WTC11 (cell line): ENCODE results near the gene IFNA5. TPM values are rescaled to one million over a fixed set of nuclear protein-coding genes. Genes with fewer than 3 reads are reported as not detected.
A peak's percentile ranks its signal among the peaks of the same experiment; 100 is the strongest.

Experiments
- ATAC-seq: fragments of 200-7000 bp; cut with Tn5 transposase; 2 replicates; pipeline ENCODE4 v1.10.0; 2021; ENCODE audit warnings: mild to moderate bottlenecking, moderate library complexity
- CTCF ChIA-PET: fragments of 300-600 bp; sonication (Branson Sonifier 250); formaldehyde crosslinking; loops from one replicate; lab custom pipeline; 2021; ENCODE audit warnings: antibody characterized with exemption; lab: Charles Lee
- POLR2A ChIA-PET: fragments of 350-600 bp; sonication (Branson Sonifier 250); formaldehyde crosslinking; loops from one replicate; lab custom pipeline; 2021; ENCODE audit warnings: antibody characterized with exemption; lab: Charles Lee
- DNase-seq: peaks from one replicate; pipeline ENCODE4 v3.0.0; 2021; ENCODE audit warnings: low spot score
- H3K27ac Mint-ChIP-seq: 2 replicates; pipeline ENCODE4 v1.8.0; 2021; ENCODE audit warnings: mixed read lengths
- H3K27me3 Mint-ChIP-seq: 2 replicates; pipeline ENCODE4 v1.8.0; 2021; ENCODE audit warnings: low read depth, mild to moderate bottlenecking, moderate library complexity, mixed read lengths
- H3K36me3 Mint-ChIP-seq: 2 replicates; pipeline ENCODE4 v1.8.0; 2021; ENCODE audit warnings: mixed read lengths
- H3K4me1 Mint-ChIP-seq: 2 replicates; pipeline ENCODE4 v1.8.0; 2022; ENCODE audit warnings: mixed read lengths
- H3K4me3 Mint-ChIP-seq: 2 replicates; pipeline ENCODE4 v1.8.0; 2021; ENCODE audit warnings: mild to moderate bottlenecking, moderate library complexity, mixed read lengths
- H3K9me3 Mint-ChIP-seq: 2 replicates; pipeline ENCODE4 v1.8.0; 2021; ENCODE audit warnings: mixed read lengths
- CREB1 ChIP-seq: sonication (generic); formaldehyde crosslinking; IDR thresholded peaks from 2 replicates; pipeline ENCODE4 v1.8.0; 2023; ENCODE audit warnings: mild to moderate bottlenecking, missing genetic modification reagents
- ELF4 ChIP-seq: sonication (generic); formaldehyde crosslinking; IDR thresholded peaks from 2 replicates; pipeline ENCODE4 v1.8.1; 2022; ENCODE audit warnings: low read depth, mild to moderate bottlenecking, moderate library complexity, missing genetic modification reagents
- EMX1 ChIP-seq: fragments of 250-450 bp; sonication (Bioruptor Pico); IDR thresholded peaks from 2 replicates; pipeline ENCODE4 v1.8.0; 2021; ENCODE audit warnings: mild to moderate bottlenecking
- FOXK1 ChIP-seq: sonication (generic); formaldehyde crosslinking; IDR thresholded peaks from 2 replicates; pipeline ENCODE4 v1.8.0; 2022; ENCODE audit warnings: mild to moderate bottlenecking, moderate library complexity, missing genetic modification reagents
- NFYB ChIP-seq: sonication (generic); formaldehyde crosslinking; conservative IDR thresholded peaks from 2 replicates; pipeline ENCODE4 v1.8.0; 2022; ENCODE audit warnings: low read depth, missing genetic modification reagents
- TCF7 ChIP-seq: sonication (generic); formaldehyde crosslinking; IDR thresholded peaks from 2 replicates; pipeline ENCODE4 v1.8.0; 2022; ENCODE audit warnings: mild to moderate bottlenecking, low read depth, missing genetic modification reagents, moderate library complexity
- ZBTB21 ChIP-seq: sonication (generic); formaldehyde crosslinking; IDR thresholded peaks from 2 replicates; pipeline ENCODE4 v1.8.1; 2023; ENCODE audit warnings: mild to moderate bottlenecking, missing genetic modification reagents, borderline replicate concordance
- ZNF219 ChIP-seq: sonication (generic); formaldehyde crosslinking; IDR thresholded peaks from 2 replicates; pipeline ENCODE4 v1.8.0; 2023; ENCODE audit warnings: missing genetic modification reagents, mild to moderate bottlenecking, borderline replicate concordance
- ZNF281 ChIP-seq: sonication (generic); formaldehyde crosslinking; IDR thresholded peaks from 2 replicates; pipeline ENCODE4 v1.8.0; 2023; ENCODE audit warnings: mild to moderate bottlenecking, missing genetic modification reagents
- ZNF416 ChIP-seq: fragments of 250-450 bp; sonication (Bioruptor Pico); IDR thresholded peaks from 2 replicates; pipeline ENCODE4 v1.9.0; 2021; ENCODE audit warnings: mild to moderate bottlenecking, inconsistent platforms
- ZNF425 ChIP-seq: fragments of 250-450 bp; sonication (Bioruptor Pico); conservative IDR thresholded peaks from 2 replicates; pipeline ENCODE4 v1.9.0; 2021; ENCODE audit warnings: mild to moderate bottlenecking
- ZNF671 ChIP-seq: fragments of 250-450 bp; sonication (Bioruptor Pico); IDR thresholded peaks from 2 replicates; pipeline ENCODE4 v1.8.0; 2021; ENCODE audit warnings: mild to moderate bottlenecking
- total RNA-seq: library from RNA; stranded (reverse); gene quantifications from 3 replicates; pipeline ENCODE4 v1.2.3, GENCODE V29; 2021
- TF ChIP-seq, protein P1 (sequence below): fragments of 250-450 bp; sonication (Bioruptor Pico); IDR thresholded peaks from 2 replicates; pipeline ENCODE4 v1.9.0; 2021; ENCODE audit warnings: mild to moderate bottlenecking, borderline replicate concordance
- TF ChIP-seq, protein P2 (sequence below): sonication (generic); formaldehyde crosslinking; IDR thresholded peaks from 2 replicates; pipeline ENCODE4 v1.8.0; 2022; ENCODE audit warnings: mild to moderate bottlenecking, missing genetic modification reagents
- TF ChIP-seq, protein P3 (sequence below): fragments of 250-450 bp; sonication (Bioruptor Pico); IDR thresholded peaks from 2 replicates; pipeline ENCODE4 v1.8.0; 2021; ENCODE audit warnings: mild to moderate bottlenecking
- TF ChIP-seq, protein P4 (sequence below): fragments of 250-450 bp; sonication (Bioruptor Pico); IDR thresholded peaks from 2 replicates; pipeline ENCODE4 v1.9.0; 2021; ENCODE audit warnings: moderate library complexity, mild to moderate bottlenecking, inconsistent platforms, borderline replicate concordance

IFNA5 gene
- total RNA-seq, 1 experiment from 2014 or later = not detected

DNA sequence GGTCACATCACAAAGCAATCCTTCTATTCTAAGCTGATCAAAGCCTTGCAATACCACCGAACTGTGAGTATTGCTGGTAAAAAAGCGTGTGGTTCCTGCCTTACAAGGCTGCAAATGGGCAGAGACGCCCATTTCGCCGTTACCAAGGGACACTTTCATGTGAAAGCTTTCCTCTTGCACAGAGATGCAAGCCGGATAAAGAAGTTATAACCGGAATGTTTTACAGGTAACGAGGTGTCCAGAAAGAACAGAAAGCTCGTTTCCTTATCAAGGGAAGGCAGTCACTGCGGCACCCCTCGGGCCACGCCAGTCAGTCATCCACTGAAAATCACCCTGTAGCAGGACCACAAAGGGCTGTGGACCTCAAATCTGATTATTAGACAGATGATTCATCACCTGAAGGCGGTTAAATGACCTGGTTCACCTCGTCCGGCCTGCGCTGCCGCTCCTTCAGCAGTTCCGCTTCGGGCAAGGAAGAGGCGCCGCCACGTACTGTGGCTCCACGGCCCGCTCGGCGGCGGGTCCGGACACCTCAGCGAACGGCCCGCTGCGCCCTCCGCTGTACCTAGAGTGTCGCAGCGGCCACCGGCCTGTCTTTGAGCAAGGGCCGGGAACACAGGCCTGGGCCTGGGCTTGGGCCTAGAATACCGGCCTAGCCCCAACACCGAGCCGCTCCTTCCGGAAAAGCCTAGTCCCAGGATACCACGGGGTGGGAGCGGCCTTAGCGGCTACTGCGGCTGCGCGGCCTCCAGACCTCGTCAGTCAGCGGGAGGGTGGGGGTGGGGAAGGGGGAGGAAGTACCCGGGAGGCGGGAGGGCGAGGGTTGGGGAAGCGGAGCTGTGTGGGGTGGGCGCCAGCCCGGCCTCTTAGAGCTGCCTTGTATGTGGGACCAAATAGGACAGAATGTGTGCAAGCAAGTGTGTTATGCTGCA lies 29.9 kb upstream of the IFNA5 start, which contains the start of gene KLHL9 (continued):
- TF ChIP-seq, protein P1, sequence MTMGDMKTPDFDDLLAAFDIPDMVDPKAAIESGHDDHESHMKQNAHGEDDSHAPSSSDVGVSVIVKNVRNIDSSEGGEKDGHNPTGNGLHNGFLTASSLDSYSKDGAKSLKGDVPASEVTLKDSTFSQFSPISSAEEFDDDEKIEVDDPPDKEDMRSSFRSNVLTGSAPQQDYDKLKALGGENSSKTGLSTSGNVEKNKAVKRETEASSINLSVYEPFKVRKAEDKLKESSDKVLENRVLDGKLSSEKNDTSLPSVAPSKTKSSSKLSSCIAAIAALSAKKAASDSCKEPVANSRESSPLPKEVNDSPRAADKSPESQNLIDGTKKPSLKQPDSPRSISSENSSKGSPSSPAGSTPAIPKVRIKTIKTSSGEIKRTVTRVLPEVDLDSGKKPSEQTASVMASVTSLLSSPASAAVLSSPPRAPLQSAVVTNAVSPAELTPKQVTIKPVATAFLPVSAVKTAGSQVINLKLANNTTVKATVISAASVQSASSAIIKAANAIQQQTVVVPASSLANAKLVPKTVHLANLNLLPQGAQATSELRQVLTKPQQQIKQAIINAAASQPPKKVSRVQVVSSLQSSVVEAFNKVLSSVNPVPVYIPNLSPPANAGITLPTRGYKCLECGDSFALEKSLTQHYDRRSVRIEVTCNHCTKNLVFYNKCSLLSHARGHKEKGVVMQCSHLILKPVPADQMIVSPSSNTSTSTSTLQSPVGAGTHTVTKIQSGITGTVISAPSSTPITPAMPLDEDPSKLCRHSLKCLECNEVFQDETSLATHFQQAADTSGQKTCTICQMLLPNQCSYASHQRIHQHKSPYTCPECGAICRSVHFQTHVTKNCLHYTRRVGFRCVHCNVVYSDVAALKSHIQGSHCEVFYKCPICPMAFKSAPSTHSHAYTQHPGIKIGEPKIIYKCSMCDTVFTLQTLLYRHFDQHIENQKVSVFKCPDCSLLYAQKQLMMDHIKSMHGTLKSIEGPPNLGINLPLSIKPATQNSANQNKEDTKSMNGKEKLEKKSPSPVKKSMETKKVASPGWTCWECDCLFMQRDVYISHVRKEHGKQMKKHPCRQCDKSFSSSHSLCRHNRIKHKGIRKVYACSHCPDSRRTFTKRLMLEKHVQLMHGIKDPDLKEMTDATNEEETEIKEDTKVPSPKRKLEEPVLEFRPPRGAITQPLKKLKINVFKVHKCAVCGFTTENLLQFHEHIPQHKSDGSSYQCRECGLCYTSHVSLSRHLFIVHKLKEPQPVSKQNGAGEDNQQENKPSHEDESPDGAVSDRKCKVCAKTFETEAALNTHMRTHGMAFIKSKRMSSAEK (CRISPR knock-in tag) = no peak
- TF ChIP-seq, protein P2, sequence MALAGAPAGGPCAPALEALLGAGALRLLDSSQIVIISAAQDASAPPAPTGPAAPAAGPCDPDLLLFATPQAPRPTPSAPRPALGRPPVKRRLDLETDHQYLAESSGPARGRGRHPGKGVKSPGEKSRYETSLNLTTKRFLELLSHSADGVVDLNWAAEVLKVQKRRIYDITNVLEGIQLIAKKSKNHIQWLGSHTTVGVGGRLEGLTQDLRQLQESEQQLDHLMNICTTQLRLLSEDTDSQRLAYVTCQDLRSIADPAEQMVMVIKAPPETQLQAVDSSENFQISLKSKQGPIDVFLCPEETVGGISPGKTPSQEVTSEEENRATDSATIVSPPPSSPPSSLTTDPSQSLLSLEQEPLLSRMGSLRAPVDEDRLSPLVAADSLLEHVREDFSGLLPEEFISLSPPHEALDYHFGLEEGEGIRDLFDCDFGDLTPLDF (CRISPR knock-in tag) = no peak
- TF ChIP-seq TCF7 (CRISPR knock-in tag) = no peak
- no peak for TF ChIP-seq EMX1 (CRISPR knock-in tag)
- TF ChIP-seq ZNF671 = no peak

GRCh38 chr9:21333226-21333625 lies 28.1 kb upstream of the IFNA5 start:
- no peak for ATAC-seq
- Mint-ChIP-seq H3K9me3 (no peaks in the 10 kb centered on the region), H3K27me3 (peaks cover 4% of the 10 kb centered on the region; the same call in 1 of the 2 replicates), H3K27ac (no peak overlapping the region), H3K4me3 (peak overlapping the region; percentile 93), H3K36me3 (peaks cover 16% of the 10 kb centered on the region), H3K4me1 (peaks cover 37% of the 10 kb centered on the region)
- ChIA-PET POLR2A (no interaction called here), CTCF (interaction anchor here (0.7 to 1.1 kb wide), 2 partner anchors 63 to 80 kb away, joined by 3 read pairs; no protein-coding TSS in a partner anchor)
- no peak for DNase-seq
- TF ChIP-seq NFYB (CRISPR knock-in tag) = no peak
- TF ChIP-seq, all 79 proteins: peak for 0

GRCh38 chr9:21331676-21332402 lies 26.7 kb upstream of the IFNA5 start:
- Mint-ChIP-seq H3K27ac (no peak overlapping the region), H3K4me1 (peaks cover 37% of the 10 kb centered on the region), H3K36me3 (peaks cover 16% of the 10 kb centered on the region), H3K27me3 (no peaks in the 10 kb centered on the region), H3K4me3 (no peak overlapping the region; the same call in 1 of the 2 replicates), H3K9me3 (no peaks in the 10 kb centered on the region)
- DNase-seq (no peak), ATAC-seq (no peak)
- ChIA-PET CTCF (no interaction called here), POLR2A (no interaction called here)
- TF ChIP-seq ZNF416 (CRISPR knock-in tag) = no peak
- no peak for TF ChIP-seq ZNF281 (CRISPR knock-in tag)
- no peak for TF ChIP-seq CREB1 (CRISPR knock-in tag)
- no peak for TF ChIP-seq ZNF219 (CRISPR knock-in tag)
- TF ChIP-seq NFYB (CRISPR knock-in tag) = no peak
- TF ChIP-seq, protein P3, sequence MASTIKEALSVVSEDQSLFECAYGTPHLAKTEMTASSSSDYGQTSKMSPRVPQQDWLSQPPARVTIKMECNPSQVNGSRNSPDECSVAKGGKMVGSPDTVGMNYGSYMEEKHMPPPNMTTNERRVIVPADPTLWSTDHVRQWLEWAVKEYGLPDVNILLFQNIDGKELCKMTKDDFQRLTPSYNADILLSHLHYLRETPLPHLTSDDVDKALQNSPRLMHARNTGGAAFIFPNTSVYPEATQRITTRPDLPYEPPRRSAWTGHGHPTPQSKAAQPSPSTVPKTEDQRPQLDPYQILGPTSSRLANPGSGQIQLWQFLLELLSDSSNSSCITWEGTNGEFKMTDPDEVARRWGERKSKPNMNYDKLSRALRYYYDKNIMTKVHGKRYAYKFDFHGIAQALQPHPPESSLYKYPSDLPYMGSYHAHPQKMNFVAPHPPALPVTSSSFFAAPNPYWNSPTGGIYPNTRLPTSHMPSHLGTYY = no peak
- no peak for TF ChIP-seq ZNF425 (CRISPR knock-in tag)
- no peak for TF ChIP-seq ELF4
- TF ChIP-seq, protein P4, sequence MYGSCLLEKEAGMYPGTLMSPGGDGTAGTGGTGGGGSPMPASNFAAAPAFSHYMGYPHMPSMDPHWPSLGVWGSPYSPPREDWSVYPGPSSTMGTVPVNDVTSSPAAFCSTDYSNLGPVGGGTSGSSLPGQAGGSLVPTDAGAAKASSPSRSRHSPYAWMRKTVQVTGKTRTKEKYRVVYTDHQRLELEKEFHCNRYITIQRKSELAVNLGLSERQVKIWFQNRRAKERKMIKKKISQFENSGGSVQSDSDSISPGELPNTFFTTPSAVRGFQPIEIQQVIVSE = no peak
- TF ChIP-seq FOXK1 (CRISPR knock-in tag) = no peak
- TF ChIP-seq ZBTB21 (CRISPR knock-in tag) = no peak
